Measurements from ENCODE around the gene PCYOX1L. TPM values are rescaled to one million over a fixed set of nuclear protein-coding genes. Genes with fewer than 3 reads are reported as not detected.

The PCYOX1L gene
- polyA plus RNA-seq, 3 donors, result 9.8 to 31.8 (median 13.5) TPM

DNA sequence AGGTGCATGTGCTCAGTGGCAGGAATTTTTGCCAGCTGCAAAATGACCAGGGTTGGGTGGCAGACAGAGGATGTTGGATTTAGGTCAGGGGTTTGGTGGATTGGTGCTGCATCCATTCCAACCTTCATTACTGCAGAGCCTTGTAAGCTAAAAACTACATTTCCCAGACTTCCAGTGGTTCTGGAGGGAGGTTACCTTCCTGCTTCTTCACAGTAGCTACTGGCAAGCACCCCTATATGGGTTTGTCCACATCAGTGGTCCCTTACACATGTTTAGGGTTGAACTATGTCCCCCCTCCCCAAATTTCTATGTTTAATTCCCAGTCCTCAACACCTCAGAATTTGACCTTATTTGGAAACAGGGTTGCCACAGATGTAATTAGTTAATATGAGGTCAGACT is 41.9 kb downstream of the PCYOX1L start:
- Histone ChIP-seq H3K9me3 (replicated peaks in 1 of 2; ENCODE audit: control insufficient read depth in 1 of 2, insufficient read depth in 1 of 2, low read length in 2 of 2) (no peaks in the 10 kb centered on the region), H3K4me1 (ENCODE audit: control insufficient read depth in 1 of 2, insufficient read depth in 2 of 2, low read length in 2 of 2) (no peaks in the 10 kb centered on the region), H2AFZ (ENCODE audit: insufficient read depth, low read depth, low read length, poor library complexity, severe bottlenecking) (no peak overlapping the region), H3K27ac (ENCODE audit: low read depth in 1 of 2, low read length in 2 of 2) (no peak overlapping the region), H3K4me3 (replicated peaks in 1 of 3; ENCODE audit: low read depth in 2 of 3, low read length in 3 of 3) (no peak overlapping the region), H3K36me3 (replicated peaks in 1 of 2; ENCODE audit: control insufficient read depth in 1 of 2, insufficient read depth in 2 of 2, low read length in 2 of 2) (no peaks in the 10 kb centered on the region), H3K79me2 (ENCODE audit: insufficient read depth, low read length) (no peaks in the 10 kb centered on the region), H3K9ac (ENCODE audit: insufficient read depth, low read length, poor library complexity, severe bottlenecking) (no peak overlapping the region), H3K27me3 (ENCODE audit: control insufficient read depth in 2 of 2, insufficient read depth in 2 of 2, low read length in 2 of 2) (no peaks in the 10 kb centered on the region), H4K20me1 (ENCODE audit: insufficient read depth, low read length) (no peaks in the 10 kb centered on the region), H3K4me2 (replicated peaks; ENCODE audit: extremely low read depth, low read length, poor library complexity, severe bottlenecking) (no peak overlapping the region)
- TF ChIP-seq, protein P1, sequence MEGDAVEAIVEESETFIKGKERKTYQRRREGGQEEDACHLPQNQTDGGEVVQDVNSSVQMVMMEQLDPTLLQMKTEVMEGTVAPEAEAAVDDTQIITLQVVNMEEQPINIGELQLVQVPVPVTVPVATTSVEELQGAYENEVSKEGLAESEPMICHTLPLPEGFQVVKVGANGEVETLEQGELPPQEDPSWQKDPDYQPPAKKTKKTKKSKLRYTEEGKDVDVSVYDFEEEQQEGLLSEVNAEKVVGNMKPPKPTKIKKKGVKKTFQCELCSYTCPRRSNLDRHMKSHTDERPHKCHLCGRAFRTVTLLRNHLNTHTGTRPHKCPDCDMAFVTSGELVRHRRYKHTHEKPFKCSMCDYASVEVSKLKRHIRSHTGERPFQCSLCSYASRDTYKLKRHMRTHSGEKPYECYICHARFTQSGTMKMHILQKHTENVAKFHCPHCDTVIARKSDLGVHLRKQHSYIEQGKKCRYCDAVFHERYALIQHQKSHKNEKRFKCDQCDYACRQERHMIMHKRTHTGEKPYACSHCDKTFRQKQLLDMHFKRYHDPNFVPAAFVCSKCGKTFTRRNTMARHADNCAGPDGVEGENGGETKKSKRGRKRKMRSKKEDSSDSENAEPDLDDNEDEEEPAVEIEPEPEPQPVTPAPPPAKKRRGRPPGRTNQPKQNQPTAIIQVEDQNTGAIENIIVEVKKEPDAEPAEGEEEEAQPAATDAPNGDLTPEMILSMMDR (IDR thresholded peaks at IDR 0.05), result no peak
- no peak for DNase-seq
- intact Hi-C loops (cut with micrococcal nuclease), result no loop called here
- no peak overlapping the region for H3K27ac Mint-ChIP-seq
- no peak overlapping the region for H3K4me3 Mint-ChIP-seq
- H3K9me3 Mint-ChIP-seq, result no peaks in the 10 kb centered on the region
- H3K27me3 Mint-ChIP-seq (ENCODE audit: low read depth in 3 of 3), result peaks cover 0 to 3% (median 2%) of the 10 kb centered on the region in 3 donors
- no peaks in the 10 kb centered on the region for H3K4me1 Mint-ChIP-seq
- H3K36me3 Mint-ChIP-seq, result no peaks in the 10 kb centered on the region

DNA sequence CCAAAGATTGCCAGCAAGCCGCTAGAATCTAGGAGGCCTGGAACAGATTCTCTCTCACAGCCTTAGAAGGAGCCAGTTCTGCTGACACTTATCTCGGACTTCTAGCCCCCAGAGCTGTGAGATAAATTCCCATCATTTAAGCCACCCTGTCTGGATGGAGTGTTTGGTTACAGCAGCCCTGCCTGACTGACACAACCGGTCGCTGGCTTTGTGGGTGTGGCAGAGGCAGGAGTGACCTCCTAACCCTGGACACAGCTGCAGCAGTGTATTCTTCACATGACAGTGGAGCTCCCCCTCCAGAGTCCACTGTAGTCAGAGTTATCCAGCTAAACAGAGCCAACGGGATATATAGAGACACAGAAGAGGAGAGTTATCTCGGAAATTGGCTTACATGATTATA is 42.5 kb downstream of the PCYOX1L start:
- H3K9me3 ChIP-seq (replicated peaks in 1 of 2; ENCODE audit: control insufficient read depth in 1 of 2, insufficient read depth in 1 of 2, low read length in 2 of 2), result no peaks in the 10 kb centered on the region
- H3K36me3 ChIP-seq (replicated peaks in 1 of 2; ENCODE audit: control insufficient read depth in 1 of 2, insufficient read depth in 2 of 2, low read length in 2 of 2), result no peaks in the 10 kb centered on the region
- 93% methylated on average over 2 of the region's 6 CpGs for WGBS (ENCODE audit: insufficient coverage)
- H3K27ac ChIP-seq (ENCODE audit: low read depth in 1 of 2, low read length in 2 of 2), result no peak overlapping the region
- no peaks in the 10 kb centered on the region for H3K36me3 Mint-ChIP-seq
- no peaks in the 10 kb centered on the region for H4K20me1 ChIP-seq (ENCODE audit: insufficient read depth, low read length)
- no peaks in the 10 kb centered on the region for H3K9me3 Mint-ChIP-seq
- no peak overlapping the region for H3K4me3 Mint-ChIP-seq
- H3K27me3 ChIP-seq (ENCODE audit: control insufficient read depth in 2 of 2, insufficient read depth in 2 of 2, low read length in 2 of 2), result no peaks in the 10 kb centered on the region
- intact Hi-C loops (cut with micrococcal nuclease), result no loop called here
- no peak for DNase-seq
- no peaks in the 10 kb centered on the region for H3K79me2 ChIP-seq (ENCODE audit: insufficient read depth, low read length)
- no peaks in the 10 kb centered on the region for H3K4me1 Mint-ChIP-seq
- peak overlapping the region in 1 of 7 donors; percentile 23 for H3K27ac Mint-ChIP-seq
- peaks cover 0 to 3% (median 1%) of the 10 kb centered on the region in 3 donors for H3K27me3 Mint-ChIP-seq (ENCODE audit: low read depth in 3 of 3)
- H2AFZ ChIP-seq (ENCODE audit: insufficient read depth, low read depth, low read length, poor library complexity, severe bottlenecking), result no peak overlapping the region
- no peak overlapping the region for H3K4me3 ChIP-seq (replicated peaks in 1 of 3; ENCODE audit: low read depth in 2 of 3, low read length in 3 of 3)
- no peaks in the 10 kb centered on the region for H3K4me1 ChIP-seq (ENCODE audit: control insufficient read depth in 1 of 2, insufficient read depth in 2 of 2, low read length in 2 of 2)
- H3K4me2 ChIP-seq (replicated peaks; ENCODE audit: extremely low read depth, low read length, poor library complexity, severe bottlenecking), result no peak overlapping the region
- H3K9ac ChIP-seq (ENCODE audit: insufficient read depth, low read length, poor library complexity, severe bottlenecking), result no peak overlapping the region
- TF ChIP-seq, protein P1 (IDR thresholded peaks at IDR 0.05), result no peak

All from CD14-positive monocyte (primary cell).